Transverse colon (tissue), 4 donors: ENCODE data around the gene GALNT17. TPM values are rescaled to one million over a fixed set of nuclear protein-coding genes. Genes with fewer than 3 reads are reported as not detected.
"Not testable (repeated sequence)": the region's sequence is repeated elsewhere in the genome, so short reads cannot be mapped to it uniquely, and the experiment has no call there.

ENCODE experiments used
- DNase-seq: peaks from one replicate; pipeline ENCODE4 v3.0.0-alpha.2; 2019
- H3K27ac ChIP-seq, 4 donors: fragments of 200-600 bp; sonication (generic); 2 replicates each; pipeline ENCODE4 v1.5.1; 2016 to 2018; ENCODE audit warnings: inconsistent platforms in 4 of 4
- H3K27me3 ChIP-seq: fragments of 200-600 bp; sonication (generic); 2 replicates; pipeline ENCODE4 v1.5.1; 2017; ENCODE audit warnings: inconsistent platforms
- H3K36me3 ChIP-seq, 4 donors: fragments of 200-600 bp; sonication (generic); 2 replicates each; pipeline ENCODE4 v1.5.1; 2017 to 2019; ENCODE audit warnings: inconsistent platforms in 4 of 4
- H3K4me1 ChIP-seq, 4 donors: fragments of 200-600 bp; sonication (generic); 2 replicates each; pipeline ENCODE4 v1.5.1; 2017 to 2020; ENCODE audit warnings: inconsistent platforms in 4 of 4
- H3K4me3 ChIP-seq, 4 donors: fragments of 200-600 bp; sonication (generic); 1 replicate in 1 of 4; 2 replicates in 3 of 4; pipeline versions ENCODE4 v1.5.1 to v1.6.1; 2017 to 2019; ENCODE audit warnings: inconsistent platforms in 4 of 4
- H3K9me3 ChIP-seq, 2 donors: fragments of 200-600 bp; sonication (generic); 2 replicates each; pipeline ENCODE4 v1.5.1; 2017 to 2019; ENCODE audit warnings: inconsistent platforms in 2 of 2
- CTCF ChIP-seq, 5 experiments: fragments of 200-600 bp in 3 of 5; fragments of 450-650 bp in 2 of 5; sonication (generic) in 3 of 5; IDR thresholded peaks; 1 replicate in 2 of 5; 2 replicates in 3 of 5; pipeline ENCODE4 v1.5.1; 2016 to 2017; ENCODE audit warnings: antibody characterized with exemption in 5 of 5, inconsistent platforms in 3 of 5, mild to moderate bottlenecking in 2 of 5, moderate library complexity in 1 of 5
- EP300 ChIP-seq: sonication (generic); formaldehyde crosslinking; IDR thresholded peaks from one replicate; pipeline ENCODE4 v1.6.1; 2017; ENCODE audit warnings: antibody characterized with exemption, low read depth
- POLR2A ChIP-seq: fragments of 450-650 bp; IDR thresholded peaks from one replicate; pipeline ENCODE4 v1.6.1; 2016; ENCODE audit warnings: antibody characterized with exemption, mild to moderate bottlenecking, moderate library complexity
- POLR2AphosphoS5 ChIP-seq, 3 donors: sonication (generic); formaldehyde crosslinking; IDR thresholded peaks; one replicate each; pipeline ENCODE4 v1.6.1; 2016; ENCODE audit warnings: antibody characterized with exemption in 3 of 3
- WGBS, 2 donors: methylation state at CpG; one replicate each; pipeline ENCODE4 v1.1.5; 2018; ENCODE audit warnings: low coverage in 1 of 2; 5-methylcytosine and 5-hydroxymethylcytosine counted together
- in situ Hi-C, 4 donors: fragments of 200-750 bp; cut with MboI; loops; one replicate each; pipeline versions ENCODE4 v1.15.0 to v1.15.1; 2017; ENCODE audit warnings: low sequenced_read_pairs in 3 of 4, low pct_ligation_motif_present in 1 of 4, low pct_unique_long_range_greater_than_20kb in 1 of 4
- intact Hi-C: fragments of 100-400 bp; cut with DNase I; formaldehyde crosslinking; loops from one replicate; pipeline ENCODE4 v1.15.1; 2023; ENCODE audit warnings: low total_unique reads
- total RNA-seq, 4 donors: library from RNA; depleted of rRNA; stranded (reverse); fragments of >200 nt; gene quantifications; one replicate each; pipeline ENCODE4 v1.1.0, GENCODE V29; 2016

Gene GALNT17
- total RNA-seq, 4 donors from 2014 or later = 2.6 to 6.6 (median 5.7) TPM

- H3K36me3 ChIP-seq = no peaks in the 10 kb centered on the region
- no peak overlapping the region for H3K27ac ChIP-seq
- H3K9me3 ChIP-seq = peaks cover 6 to 8% of the 10 kb centered on the region in 2 donors
- 87% methylated on average over 7 of the region's 7 CpGs; no CpG with 5 or more reads in 1 of the 2 donors for WGBS, 2 donors
- no peak for TF ChIP-seq CTCF (IDR thresholded peaks at IDR 0.05)
- TF ChIP-seq POLR2AphosphoS5 (IDR thresholded peaks at IDR 0.05) = no peak
- no peak for TF ChIP-seq POLR2A
- TF ChIP-seq EP300 = no peak
- H3K4me1 ChIP-seq = no peaks in the 10 kb centered on the region
- intact Hi-C loops = no loop called here
- in situ Hi-C loops = no loop called here
- DNase-seq = no peak
- no peak overlapping the region for H3K4me3 ChIP-seq
- no peaks in the 10 kb centered on the region for H3K27me3 ChIP-seq
Measured at GRCh38 chr7:71591876-71592275, 459.9 kb downstream of the GALNT17 start.

GRCh38 chr7:71592388-71592787 lies 460.4 kb downstream of the GALNT17 start:
- H3K4me1 ChIP-seq, DNase-seq, H3K9me3 ChIP-seq, H3K27me3 ChIP-seq, H3K36me3 ChIP-seq, H3K27ac ChIP-seq, H3K4me3 ChIP-seq, in situ Hi-C loops, intact Hi-C loops: not testable (repeated sequence)
- WGBS, 2 donors = 33 to 87% methylated on average over 1 to 4 of the region's 4 CpGs

GRCh38 chr7:71594736-71595135 lies 462.8 kb downstream of the GALNT17 start:
- intact Hi-C loops (no loop called here), in situ Hi-C loops (no loop called here)
- no peak for DNase-seq
- TF ChIP-seq POLR2AphosphoS5 (IDR thresholded peaks at IDR 0.05) = no peak
- no peaks in the 10 kb centered on the region for H3K27me3 ChIP-seq
- H3K4me1 ChIP-seq = no peaks in the 10 kb centered on the region
- no peaks in the 10 kb centered on the region for H3K9me3 ChIP-seq
- H3K36me3 ChIP-seq = no peaks in the 10 kb centered on the region
- H3K27ac ChIP-seq = no peak overlapping the region
- no peak overlapping the region for H3K4me3 ChIP-seq

- no peak for DNase-seq
- Histone ChIP-seq H3K36me3 (no peaks in the 10 kb centered on the region), H3K9me3 (no peaks in the 10 kb centered on the region), H3K4me1 (no peaks in the 10 kb centered on the region), H3K27ac (no peak overlapping the region), H3K27me3 (no peaks in the 10 kb centered on the region), H3K4me3 (no peak overlapping the region)
- 88 to 94% methylated on average over 3 of the region's 3 CpGs for WGBS, 2 donors
- intact Hi-C loops = no loop called here
- in situ Hi-C loops = no loop called here
- no peak for TF ChIP-seq CTCF (IDR thresholded peaks at IDR 0.05)
- no peak for TF ChIP-seq POLR2A
Measured at GRCh38 chr7:71595176-71595575, 463.2 kb downstream of the GALNT17 start.

GRCh38 chr7:71598553-71598952 lies 466.6 kb downstream of the GALNT17 start:
- in situ Hi-C loops = no loop called here
- H3K9me3 ChIP-seq = no peaks in the 10 kb centered on the region
- no peaks in the 10 kb centered on the region for H3K27me3 ChIP-seq
- intact Hi-C loops = no loop called here
- H3K36me3 ChIP-seq = no peaks in the 10 kb centered on the region
- WGBS, 2 donors = 85 to 89% methylated on average over 6 of the region's 6 CpGs
- no peak for DNase-seq
- no peaks in the 10 kb centered on the region for H3K4me1 ChIP-seq
- H3K4me3 ChIP-seq = no peak overlapping the region
- no peak overlapping the region for H3K27ac ChIP-seq
- no peak for TF ChIP-seq EP300

- H3K9me3 ChIP-seq = no peaks in the 10 kb centered on the region
- no peak overlapping the region for H3K4me3 ChIP-seq
- H3K27ac ChIP-seq = no peak overlapping the region
- WGBS, 2 donors = 63 to 100% methylated on average over 1 to 6 of the region's 6 CpGs
- H3K27me3 ChIP-seq = no peaks in the 10 kb centered on the region
- in situ Hi-C loops = no loop called here
- TF ChIP-seq CTCF (IDR thresholded peaks at IDR 0.05) (no peak), POLR2AphosphoS5 (IDR thresholded peaks at IDR 0.05) (no peak), EP300 (no peak), POLR2A (no peak)
- no peak for DNase-seq
- H3K4me1 ChIP-seq = no peaks in the 10 kb centered on the region
- H3K36me3 ChIP-seq = no peaks in the 10 kb centered on the region
- intact Hi-C loops = no loop called here
Measured at GRCh38 chr7:71601851-71602250, 469.9 kb downstream of the GALNT17 start.
